Hindlimb muscle (tissue), 1 donor: ENCODE results near the gene PSORS1C1. TPM values are rescaled to one million over a fixed set of nuclear protein-coding genes. Genes with fewer than 3 reads are reported as not detected.
"Not testable (repeated sequence)": the region's sequence is repeated elsewhere in the genome, so short reads cannot be mapped to it uniquely, and the experiment has no call there.

Source experiments
- DNase-seq: peaks from one replicate; pipeline ENCODE4 v3.0.0-alpha.2; 2013
- polyA plus RNA-seq: library from polyadenylated mRNA; unstranded; fragments of 120-200 nt; gene quantifications from one replicate; pipeline ENCODE4 v1.2.1, GENCODE V29; 2013; ENCODE audit not compliant: insufficient read length

The PSORS1C1 gene
- polyA plus RNA-seq, result 0.85 TPM

GRCh38 chr6:31114541-31114878 is at the start of gene PSORS1C1:
TSS of gene PSORS1C1 (plus strand) at chr6:31114800. CDS start at chr6:31129633, 14,833 bp downstream.
- DNase-seq, result peak; percentile 81

- DNase-seq, result no peak
These were observed 49.0 kb upstream of the PSORS1C1 start for GRCh38 chr6:31065556-31065955.

GRCh38 chr6:31067028-31067427 is 47.6 kb upstream of the PSORS1C1 start:
- DNase-seq, result not testable (repeated sequence)

GRCh38 chr6:31067891-31068668 is 46.5 kb upstream of the PSORS1C1 start:
- DNase-seq, result not testable (repeated sequence)

GRCh38 chr6:31068669-31069340 is 45.8 kb upstream of the PSORS1C1 start:
- DNase-seq, result peak; percentile 59

GRCh38 chr6:31070711-31071197 is 43.8 kb upstream of the PSORS1C1 start:
- peak; percentile 54 for DNase-seq

- no peak for DNase-seq
These were observed 40.2 kb upstream of the PSORS1C1 start for GRCh38 chr6:31074401-31074800.

GRCh38 chr6:31075528-31075927 is 39.1 kb upstream of the PSORS1C1 start:
- no peak for DNase-seq

- no peak for DNase-seq
These were observed 38.0 kb upstream of the PSORS1C1 start for GRCh38 chr6:31076611-31077010.

GRCh38 chr6:31079656-31080261 is 34.8 kb upstream of the PSORS1C1 start:
- peak; percentile 66 for DNase-seq

- no peak for DNase-seq
These were observed 32.7 kb upstream of the PSORS1C1 start for GRCh38 chr6:31081872-31082271.

- DNase-seq, result no peak
These were observed 30.8 kb upstream of the PSORS1C1 start for GRCh38 chr6:31083742-31084354.

GRCh38 chr6:31086788-31087440 is 27.7 kb upstream of the PSORS1C1 start:
- DNase-seq, result no peak

- DNase-seq, result peak; percentile 86
These were observed 27.0 kb upstream of the PSORS1C1 start for GRCh38 chr6:31087494-31088089.

GRCh38 chr6:31090275-31090972 is 24.2 kb upstream of the PSORS1C1 start:
- DNase-seq, result no peak

- DNase-seq, result no peak
These were observed 23.6 kb upstream of the PSORS1C1 start for GRCh38 chr6:31090973-31091364.

GRCh38 chr6:31091680-31092079 is 22.9 kb upstream of the PSORS1C1 start:
- no peak for DNase-seq

- DNase-seq, result no peak
These were observed 22.4 kb upstream of the PSORS1C1 start for GRCh38 chr6:31092238-31092637.

GRCh38 chr6:31092769-31093505 is 21.7 kb upstream of the PSORS1C1 start:
- DNase-seq, result no peak

- DNase-seq, result no peak
These were observed 20.2 kb upstream of the PSORS1C1 start for GRCh38 chr6:31094389-31094881.
